Tibial nerve (tissue), 3 donors: ENCODE data around the gene HTRA1.

Source experiments
- CTCF ChIP-seq, 5 experiments: fragments of 200-600 bp in 3 of 5; fragments of 450-650 bp in 2 of 5; sonication (generic) in 3 of 5; IDR thresholded peaks; one replicate each; pipeline ENCODE4 v1.5.1; 2016 to 2019; ENCODE audit warnings: antibody characterized with exemption in 5 of 5, mild to moderate bottlenecking in 3 of 5, moderate library complexity in 2 of 5
- POLR2A ChIP-seq, 2 donors: fragments of 450-650 bp; IDR thresholded peaks; one replicate each; pipeline ENCODE4 v1.6.1; 2017; ENCODE audit warnings: antibody characterized with exemption in 2 of 2, mild to moderate bottlenecking in 2 of 2, moderate library complexity in 2 of 2

- TF ChIP-seq CTCF (IDR thresholded peaks at IDR 0.05) (no peak), POLR2A (IDR thresholded peaks at IDR 0.05) (no peak)
Observed at GRCh38 chr10:122445469-122445868, 15.9 kb upstream of the HTRA1 start.
